GM10266 (cell line): Measurements from ENCODE around the gene UBE2D3.

Source experiments
- DNase-seq: peaks from one replicate; pipeline ENCODE4 v3.0.0; 2012; ENCODE audit errors: extremely low spot score
- CTCF ChIP-seq: IDR thresholded peaks from 2 replicates; pipeline ENCODE4 v1.5.1; 2012; ENCODE audit warnings: mild to moderate bottlenecking, low read depth; ENCODE audit not compliant: control insufficient read depth, insufficient read depth; ENCODE audit errors: missing control alignments

Gene UBE2D3

GRCh38 chr4:102751941-102752340 is 75.4 kb downstream of the UBE2D3 start:
- no peak for TF ChIP-seq CTCF
- no peak for DNase-seq
